GM18508 (cell line): ENCODE data around the gene IRF5.
"Not testable (repeated sequence)": the region's sequence is repeated elsewhere in the genome, so short reads cannot be mapped to it uniquely, and the experiment has no call there.

Source experiments
- ATAC-seq: cut with Tn5 transposase; IDR thresholded peaks from one replicate; pipeline ENCODE4 v1.9.1; 2021; ENCODE audit warnings: moderate number of reproducible peaks; ENCODE audit not compliant: insufficient read depth, unreplicated experiment

Gene IRF5

DNA sequence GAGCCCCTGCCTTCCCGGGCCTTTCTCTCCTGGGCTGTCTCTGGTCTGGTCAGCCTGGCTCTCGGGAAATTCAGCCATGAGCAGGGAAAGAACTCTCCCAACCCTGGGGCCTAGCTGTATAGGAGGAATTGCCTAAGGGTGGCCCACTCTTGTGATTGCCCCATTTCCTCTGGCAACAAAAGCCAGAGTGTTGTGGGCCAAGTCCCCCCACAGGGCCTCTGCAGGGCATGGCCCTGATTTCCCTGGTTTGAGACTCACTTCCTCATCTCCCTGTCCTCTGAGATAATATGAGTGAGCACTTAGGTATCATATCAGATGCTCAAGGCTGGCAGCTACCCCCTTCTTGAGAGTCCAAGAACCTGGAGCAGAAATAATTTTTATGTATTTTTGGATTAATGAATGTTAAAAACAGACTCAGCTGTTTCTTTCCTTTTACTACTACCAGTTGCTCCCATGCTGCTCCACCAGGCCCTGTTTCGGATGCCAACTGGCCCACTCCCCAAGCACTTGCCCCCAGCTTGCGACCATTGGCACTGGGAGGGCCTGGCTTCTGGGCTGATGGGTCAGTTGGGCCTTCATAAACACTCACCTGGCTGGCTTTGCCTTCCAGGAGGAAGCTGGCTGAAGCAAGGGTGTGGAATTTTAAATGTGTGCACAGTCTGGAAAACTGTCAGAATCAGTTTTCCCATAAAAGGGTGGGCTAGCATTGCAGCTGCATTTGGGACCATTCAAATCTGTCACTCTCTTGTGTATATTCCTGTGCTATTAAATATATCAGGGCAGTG, 11.4 kb downstream of the IRF5 start:
- no peak for ATAC-seq

DNA sequence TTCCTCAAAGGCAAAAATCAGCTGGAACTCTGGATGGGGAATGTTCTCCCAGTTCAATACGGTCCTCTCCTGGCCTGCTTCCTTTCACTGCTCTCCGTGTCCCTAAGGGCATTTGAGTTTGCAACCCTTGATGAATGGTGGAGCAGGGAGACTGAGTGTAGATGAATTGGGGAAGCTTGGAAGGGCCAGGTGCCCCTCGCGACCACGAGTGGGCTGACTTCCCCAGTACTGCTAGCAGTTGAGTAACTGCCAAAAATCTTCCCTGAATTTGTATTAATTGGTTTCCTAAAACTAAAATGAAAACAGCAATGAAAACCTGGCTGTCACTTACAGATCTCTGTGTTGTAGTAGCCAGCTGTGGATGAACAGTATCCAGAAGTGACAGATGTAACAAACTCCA, 13.6 kb downstream of the IRF5 start:
- ATAC-seq = no peak

DNA sequence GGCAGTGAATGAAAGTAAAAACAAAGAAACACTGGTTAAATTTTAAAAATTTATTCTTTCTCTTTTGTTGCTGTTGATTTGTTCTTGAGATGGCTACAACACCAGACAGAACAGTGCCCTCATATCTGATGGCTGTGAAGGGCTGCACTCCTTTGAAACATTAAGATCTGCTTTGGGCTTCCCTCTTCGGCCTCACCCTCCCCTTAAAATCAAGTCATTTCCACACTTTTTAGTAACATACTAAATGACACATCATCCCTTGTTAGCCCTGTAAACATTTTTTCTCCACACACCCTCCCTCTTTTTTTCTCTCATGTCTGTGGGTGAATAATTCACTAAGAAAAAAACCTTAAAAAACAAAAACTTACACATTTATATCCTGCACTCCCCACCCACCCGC, 16.4 kb downstream of the IRF5 start:
- no peak for ATAC-seq

DNA sequence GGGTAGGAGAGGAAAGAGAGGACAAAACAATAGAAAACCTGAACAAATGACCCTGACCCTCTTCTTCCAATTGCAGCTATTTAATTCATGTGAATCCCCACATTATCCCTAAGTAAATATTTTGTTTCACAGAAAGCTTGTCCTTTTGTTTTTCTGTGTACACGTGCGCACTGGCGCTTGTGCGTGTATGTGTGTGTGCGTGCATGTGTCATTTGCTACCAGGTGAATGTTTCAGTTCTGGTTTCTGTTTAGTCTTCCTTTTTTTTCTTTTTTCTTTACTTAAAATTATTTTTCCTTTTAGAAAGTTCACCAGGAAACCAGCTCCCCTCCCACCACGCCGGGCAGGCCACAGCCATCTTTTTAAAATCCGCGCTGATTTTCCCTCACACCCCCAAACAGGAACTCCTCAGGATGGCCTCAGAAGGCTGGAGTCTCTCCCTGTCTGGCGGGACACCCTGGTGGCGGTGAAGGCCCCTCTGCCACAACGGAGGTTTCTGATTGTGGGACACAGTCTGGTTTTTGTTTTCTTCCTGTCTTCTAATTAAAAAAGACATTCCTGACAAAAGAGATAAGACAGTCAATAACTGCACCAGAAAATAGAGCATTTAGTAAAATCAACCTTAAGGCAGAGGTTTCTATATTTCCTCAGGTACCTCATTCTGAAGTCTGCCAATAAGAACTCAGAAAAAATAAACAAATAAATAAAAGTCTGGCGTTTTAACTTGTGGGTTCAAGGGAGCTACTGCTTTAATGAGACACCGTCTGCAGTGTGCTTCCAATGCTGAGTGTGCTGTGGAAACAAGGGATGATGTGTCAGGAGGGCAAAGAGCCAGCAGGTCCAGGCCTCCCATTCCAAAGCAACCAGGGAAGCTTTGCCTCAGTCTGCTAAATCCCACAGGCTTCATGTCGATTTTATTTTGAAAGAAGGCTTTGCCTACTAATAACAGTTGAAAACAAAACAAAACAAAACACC, 17.4 kb downstream of the IRF5 start:
- peak; percentile 40 for ATAC-seq

DNA sequence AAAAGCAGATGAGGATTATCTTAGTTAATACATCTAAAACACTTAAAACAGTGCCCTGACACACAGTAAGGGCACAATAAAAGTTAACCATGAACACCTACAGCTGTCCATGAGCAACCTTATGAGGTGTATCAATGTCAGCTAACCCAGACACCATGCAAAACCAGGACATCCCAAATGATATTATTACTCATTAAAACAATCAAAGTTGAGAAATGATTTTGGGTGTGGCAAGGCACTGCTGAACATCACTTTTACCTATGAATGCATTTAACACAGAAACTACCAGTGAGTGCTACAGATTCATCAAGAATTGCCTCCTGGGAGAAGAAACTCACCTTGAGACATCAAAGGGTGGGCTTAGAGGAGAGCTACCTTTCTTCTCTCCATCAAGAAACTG, 18.3 kb downstream of the IRF5 start:
- ATAC-seq = no peak

DNA sequence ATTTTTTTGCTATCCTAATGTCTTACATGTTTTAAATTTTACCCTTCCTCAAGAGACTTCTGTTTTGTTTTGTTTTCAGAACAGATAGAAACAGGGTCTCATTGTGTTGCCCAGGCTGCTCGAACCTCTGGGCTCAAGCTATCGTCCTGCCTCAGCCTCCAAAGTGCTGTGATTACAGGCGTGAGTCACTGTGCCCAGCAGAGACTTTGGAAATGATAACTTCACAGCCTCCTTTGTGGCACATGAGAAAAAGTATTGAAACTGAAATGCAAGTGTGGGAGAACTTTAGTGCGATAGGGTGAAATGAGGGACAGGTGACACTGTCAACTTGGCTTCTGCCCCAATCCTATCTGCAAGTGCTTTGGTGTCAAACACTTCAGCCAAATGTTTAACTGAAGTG, 21.6 kb downstream of the IRF5 start:
- ATAC-seq = no peak

DNA sequence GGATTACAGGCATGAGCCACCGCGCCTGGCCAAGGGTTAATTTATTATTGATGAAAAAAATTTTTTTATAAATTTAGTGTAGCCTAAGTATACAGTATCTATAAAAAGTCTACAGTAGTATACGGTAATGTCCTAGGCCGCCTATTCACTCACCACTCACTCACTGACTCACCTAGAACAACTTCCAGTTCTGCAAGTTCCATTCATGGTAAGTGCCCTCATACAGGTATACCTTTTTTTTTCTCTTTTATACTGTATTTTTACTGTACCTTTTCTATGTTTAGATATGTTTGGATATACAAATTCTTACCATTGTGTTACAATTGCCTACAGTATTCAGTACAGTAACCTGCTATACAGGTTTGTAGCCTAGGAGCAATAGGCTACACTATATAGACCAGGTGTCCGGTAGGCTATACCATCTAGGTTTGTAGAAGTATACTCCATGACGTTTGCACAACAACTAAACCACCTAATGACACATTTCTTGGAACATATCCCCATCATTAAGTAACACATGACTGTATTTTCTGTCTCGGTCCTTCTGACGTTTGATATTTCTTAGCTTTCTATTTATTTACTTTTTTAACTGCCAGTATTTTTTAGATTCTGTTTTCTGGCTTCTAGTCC, 23.4 kb downstream of the IRF5 start:
- ATAC-seq = no peak

DNA sequence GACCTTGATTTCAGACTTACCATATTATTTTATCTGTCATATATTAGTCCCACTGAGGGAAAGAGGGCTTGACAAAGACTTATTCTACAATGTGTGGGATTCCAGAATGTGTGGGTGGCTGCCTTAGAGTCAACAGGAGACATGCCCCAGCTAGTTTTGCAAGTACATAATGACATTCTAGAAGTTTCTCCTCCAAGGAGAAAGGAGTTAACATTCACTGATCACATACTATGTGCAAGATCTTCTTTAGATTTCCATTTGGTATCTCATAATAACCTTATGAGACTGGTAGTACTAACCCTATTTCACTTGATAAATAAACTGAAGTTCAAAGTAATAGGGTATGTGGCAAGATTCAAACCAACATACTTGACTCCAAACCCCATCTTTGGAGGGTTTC, 25.2 kb downstream of the IRF5 start:
- no peak for ATAC-seq

DNA sequence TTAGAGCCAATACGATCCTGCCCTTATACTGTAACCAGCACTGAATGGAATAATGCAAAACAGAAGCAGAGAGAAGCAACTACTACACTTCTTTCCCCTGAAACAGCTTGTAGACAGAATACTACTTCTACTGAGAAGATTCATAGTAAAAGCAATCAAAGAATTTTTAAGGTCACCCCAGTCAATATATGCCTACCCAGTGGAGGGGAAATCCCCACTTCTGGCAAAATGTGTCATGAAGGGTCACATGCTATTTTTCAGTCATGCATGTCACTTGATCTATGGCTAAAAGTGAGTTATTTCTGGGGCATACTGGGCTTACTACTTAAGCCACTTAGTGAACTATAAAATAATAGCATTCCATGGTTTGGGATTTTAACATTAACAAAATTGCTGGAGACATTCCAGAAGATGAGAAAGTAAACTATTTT, 25.6 kb downstream of the IRF5 start:
- peak; percentile 73 for ATAC-seq

DNA sequence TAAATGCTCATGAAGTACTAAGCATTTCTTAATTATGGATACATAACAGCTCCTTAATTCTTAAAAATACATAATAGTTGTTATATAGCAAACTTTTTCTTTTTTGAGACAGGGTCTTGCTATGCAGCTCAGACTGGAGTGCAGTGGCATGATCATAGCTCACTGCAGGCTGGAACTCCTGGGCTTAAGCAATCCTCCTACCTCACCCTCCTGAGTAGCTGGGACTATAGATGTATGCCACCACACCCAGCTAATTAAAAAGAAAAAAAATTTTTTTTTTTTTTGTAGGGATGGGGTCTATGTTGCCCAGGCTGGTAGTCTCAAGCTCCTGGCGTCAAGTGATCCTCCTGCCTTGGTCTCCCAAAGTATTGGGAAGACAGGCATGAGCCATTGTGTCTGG, 30.9 kb downstream of the IRF5 start:
- no peak for ATAC-seq

DNA sequence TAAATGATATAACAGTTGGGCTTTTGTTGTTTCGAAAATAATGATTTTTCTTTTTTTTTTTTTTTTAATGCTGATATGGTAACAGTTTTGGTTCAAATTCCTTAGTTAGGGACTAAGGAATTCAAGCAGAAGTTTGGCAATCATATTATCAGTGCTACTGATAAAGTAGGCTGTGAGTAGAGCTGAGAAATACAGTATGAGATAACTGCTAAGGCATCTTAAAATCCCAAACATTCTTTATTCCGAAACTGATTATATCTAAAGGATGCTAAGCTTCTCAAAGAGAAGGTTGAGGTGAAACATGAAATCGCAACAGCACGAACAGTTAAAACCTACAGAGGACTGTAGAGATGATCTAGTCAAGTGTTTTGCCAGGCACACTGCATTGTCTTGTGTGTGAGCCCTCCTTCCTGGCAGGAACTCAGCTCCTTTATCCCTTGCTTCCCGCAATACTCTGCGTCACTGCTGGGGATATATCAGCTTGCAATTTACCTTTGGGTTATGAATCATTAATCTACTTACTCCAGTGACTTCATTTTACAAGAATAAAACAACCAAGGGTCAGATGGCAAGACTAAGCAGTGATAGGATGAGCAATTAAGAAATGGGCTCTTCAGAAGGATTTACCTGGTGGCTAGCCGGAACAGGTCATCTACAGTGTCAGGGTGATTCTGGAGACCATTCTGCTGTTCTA, 36.7 kb downstream of the IRF5 start:
- no peak for ATAC-seq

DNA sequence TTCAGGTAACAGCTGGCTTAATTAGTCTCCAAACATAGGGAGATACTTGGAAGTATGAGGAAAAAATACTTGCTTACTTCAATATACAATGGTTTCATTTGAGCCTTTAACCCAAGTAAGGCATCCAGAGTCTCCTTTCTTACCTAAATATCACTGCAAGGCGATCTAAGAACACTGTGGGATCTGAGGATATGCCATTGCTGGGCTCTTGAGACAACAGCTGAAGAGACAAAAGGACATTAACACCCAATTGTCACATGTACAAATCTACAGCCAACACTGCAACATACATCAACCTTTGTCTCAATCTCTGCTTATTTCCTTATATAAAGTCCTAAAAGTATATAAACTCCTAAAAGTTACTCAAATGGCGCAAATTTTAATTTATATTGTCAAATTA, 44.4 kb downstream of the IRF5 start:
- ATAC-seq = no peak

DNA sequence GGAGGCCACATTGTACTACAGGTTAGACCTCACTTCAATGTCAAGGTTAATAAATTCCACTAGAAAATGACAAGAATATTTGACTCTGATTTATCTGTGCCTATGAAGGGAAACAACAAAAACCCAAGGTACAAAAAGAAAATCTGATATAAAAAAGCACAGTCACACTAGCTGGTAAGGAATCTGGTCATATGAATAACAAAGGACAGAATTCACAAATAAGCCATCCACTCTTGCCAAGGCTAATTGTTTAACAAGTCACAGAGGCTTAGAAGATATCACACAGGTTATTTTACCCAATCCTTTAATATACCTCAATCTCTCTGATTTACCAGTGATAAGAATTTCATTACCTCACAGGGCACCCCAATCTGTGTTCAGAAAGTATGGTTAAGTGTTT, 47.9 kb downstream of the IRF5 start:
- no peak for ATAC-seq

DNA sequence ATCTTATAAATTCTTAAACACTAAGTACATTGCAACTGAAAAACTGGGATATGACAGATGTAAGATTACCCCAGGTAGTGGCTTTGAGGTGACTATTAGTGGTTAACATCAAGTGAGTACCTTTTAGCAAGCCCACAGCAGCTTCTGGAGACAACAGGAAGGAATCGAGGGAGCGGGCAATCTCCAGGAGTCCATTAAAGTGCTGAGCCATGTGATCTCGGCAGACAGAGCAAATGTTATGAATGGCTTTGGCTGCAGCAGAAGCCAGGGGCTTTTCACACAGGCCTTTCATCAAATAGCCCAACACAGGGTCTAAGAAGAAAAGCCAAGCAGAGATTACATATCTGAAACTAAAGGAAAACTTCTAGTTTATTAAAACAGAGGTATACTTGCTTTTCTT, 48.9 kb downstream of the IRF5 start:
- ATAC-seq = no peak

DNA sequence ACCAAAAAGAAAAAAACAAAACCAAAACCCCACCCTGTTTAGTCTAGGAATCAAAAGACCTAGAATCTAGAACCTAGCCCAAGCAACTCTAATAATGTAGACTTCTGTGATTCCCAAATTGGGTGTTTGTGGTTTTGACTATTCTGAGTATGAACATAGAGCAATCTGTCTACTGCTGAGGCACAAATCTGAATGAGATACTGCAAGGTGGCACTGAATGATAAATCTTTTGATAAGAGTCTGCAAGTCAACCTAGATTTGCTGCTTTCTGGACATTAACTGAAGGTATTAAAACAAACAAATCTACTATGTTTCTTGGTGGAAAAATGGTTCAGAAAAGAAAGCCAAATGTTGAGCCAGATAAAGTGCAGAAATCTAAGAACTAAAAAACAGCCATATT, 50.6 kb downstream of the IRF5 start:
- ATAC-seq = no peak

DNA sequence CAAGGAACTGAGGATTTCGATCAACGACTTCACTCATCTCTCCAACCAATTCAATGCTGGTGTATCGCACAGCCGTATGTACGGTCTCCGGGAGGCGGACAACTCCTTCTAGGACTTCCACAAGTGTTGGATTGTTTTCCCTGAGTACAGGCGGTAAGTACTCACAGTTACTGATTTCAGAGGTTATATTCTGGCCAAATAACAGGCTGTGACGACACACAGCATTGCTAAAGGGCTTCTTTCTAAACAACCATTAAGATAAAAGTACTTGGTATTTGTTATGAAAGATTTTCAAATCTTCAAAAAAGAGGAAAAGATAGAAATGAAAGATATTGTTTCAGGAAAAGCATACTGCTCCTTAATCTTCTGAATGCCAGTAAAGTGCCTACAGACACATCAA, 52.2 kb downstream of the IRF5 start:
- no peak for ATAC-seq

DNA sequence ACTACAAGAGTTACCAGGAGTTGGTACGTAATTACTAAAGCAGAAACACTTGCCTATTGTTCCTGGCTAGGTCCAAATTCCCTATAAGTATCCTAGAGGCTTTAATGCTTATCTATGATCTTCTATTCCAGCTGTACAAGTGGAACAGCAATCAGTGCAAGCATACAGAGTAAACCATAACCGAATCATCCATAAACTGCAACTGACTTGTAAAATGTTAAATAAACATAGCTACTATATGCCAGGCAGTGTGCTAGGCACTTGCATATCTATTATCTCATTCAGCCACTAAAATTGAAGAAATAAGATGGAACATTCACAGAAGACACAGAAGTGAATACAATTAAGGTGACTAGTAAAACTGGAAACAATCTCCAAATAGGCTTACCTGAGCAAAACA, 55.7 kb downstream of the IRF5 start:
- no peak for ATAC-seq

DNA sequence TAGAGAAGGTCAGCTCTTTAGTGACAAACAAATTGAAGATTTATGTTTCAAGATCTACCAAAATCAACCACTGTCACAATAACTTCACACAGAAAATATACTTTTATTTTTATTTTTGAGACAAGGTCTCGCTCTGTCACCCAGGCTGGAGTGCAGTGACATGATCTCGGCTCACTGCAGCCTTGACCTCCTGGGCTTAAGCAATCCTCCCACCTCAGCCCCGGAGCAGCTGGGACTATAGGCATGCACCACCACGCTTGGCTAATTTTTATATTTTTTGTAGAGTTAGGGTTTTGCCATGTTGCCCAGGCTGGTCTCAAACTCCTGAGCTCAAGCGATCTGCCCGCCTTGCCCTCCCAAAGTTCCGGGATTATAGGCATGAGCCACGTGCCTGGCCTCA, 56.8 kb downstream of the IRF5 start:
- ATAC-seq = not testable (repeated sequence)

DNA sequence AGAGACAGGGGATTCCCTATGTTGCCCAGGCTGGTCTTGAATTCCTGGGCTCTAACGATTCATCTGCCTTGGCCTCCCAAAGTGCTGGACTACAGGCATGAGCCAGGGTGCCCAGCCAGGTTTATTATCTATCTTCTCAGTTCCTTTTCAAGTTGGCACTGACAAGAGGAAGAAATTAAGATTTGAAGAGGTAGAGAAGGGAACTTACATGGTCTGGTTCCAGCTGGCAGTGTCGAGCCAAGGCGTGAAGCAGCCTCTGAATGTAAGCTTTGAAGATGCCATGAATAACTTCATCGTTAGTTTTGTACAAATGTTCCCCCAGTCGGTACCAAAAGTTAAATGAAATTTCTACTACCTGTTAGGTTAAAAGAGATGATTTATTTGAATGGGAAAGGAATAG, 59.5 kb downstream of the IRF5 start:
- ATAC-seq = no peak
